ENCODE data around the gene PITHD1.

Gene PITHD1

DNA sequence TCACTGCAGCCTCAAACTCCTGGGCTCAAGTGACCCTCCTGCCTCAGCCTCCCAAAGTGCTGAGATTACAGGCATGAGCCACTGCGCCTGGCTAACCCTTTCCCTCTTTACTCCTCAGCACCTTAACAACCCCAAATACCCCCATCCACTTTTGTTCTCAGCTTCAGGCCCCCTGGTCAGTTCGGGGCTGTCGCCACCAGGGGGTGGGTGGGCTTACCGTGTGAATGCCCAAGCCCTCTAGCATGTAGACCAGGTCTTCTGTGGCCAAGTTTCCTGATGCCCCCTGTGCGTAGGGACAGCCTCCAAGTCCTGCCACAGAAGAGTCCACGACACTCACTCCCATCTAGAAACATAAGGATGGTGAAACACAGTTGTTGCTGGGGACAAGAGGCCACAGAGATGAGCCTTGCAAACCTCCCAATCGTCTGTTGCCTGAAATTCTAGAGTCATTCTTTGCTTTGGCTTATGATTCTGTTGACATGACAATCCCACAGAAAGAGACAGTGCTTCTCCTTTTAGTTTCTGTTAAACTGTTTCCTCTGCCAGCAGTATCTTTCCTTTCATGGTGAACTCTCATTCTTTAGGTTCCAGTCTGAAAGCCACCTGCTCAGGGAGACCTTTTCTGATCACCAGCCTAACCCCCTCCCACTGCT lies 26.1 kb downstream of the PITHD1 start:
- peak in 1 of 3 experiments; percentile 10 for TF ChIP-seq CTCF (IDR thresholded peaks at IDR 0.05; ENCODE audit: unreplicated experiment in 3 of 3)
- Mint-ChIP-seq H3K27ac (no peak overlapping the region), H3K4me3 (peak overlapping the region in 2 of 3 experiments; percentile 63 to 64), H3K36me3 (ENCODE audit: low read depth) (peaks cover 40% of the 10 kb centered on the region), H3K9me3 (no peaks in the 10 kb centered on the region), H3K27me3 (ENCODE audit: low read depth) (peaks cover 3% of the 10 kb centered on the region), H3K4me1 (peaks cover 5% of the 10 kb centered on the region)

GRCh38 chr1:23805025-23805424 lies 26.8 kb downstream of the PITHD1 start:
- Mint-ChIP-seq H3K27ac (no peak overlapping the region), H3K4me1 (peaks cover 5% of the 10 kb centered on the region), H3K4me3 (peak overlapping the region in 1 of 3 experiments; percentile 5), H3K36me3 (ENCODE audit: low read depth) (peaks cover 40% of the 10 kb centered on the region), H3K9me3 (no peaks in the 10 kb centered on the region), H3K27me3 (ENCODE audit: low read depth) (peaks cover 3% of the 10 kb centered on the region)
- no peak for TF ChIP-seq CTCF (IDR thresholded peaks at IDR 0.05; ENCODE audit: unreplicated experiment in 3 of 3)

- no peak for TF ChIP-seq CTCF (IDR thresholded peaks at IDR 0.05; ENCODE audit: unreplicated experiment in 3 of 3)
- H3K4me3 Mint-ChIP-seq = peak overlapping the region in 1 of 3 experiments; percentile 9
- no peaks in the 10 kb centered on the region for H3K27me3 Mint-ChIP-seq (ENCODE audit: low read depth)
- no peaks in the 10 kb centered on the region for H3K9me3 Mint-ChIP-seq
- H3K36me3 Mint-ChIP-seq (ENCODE audit: low read depth) = peaks cover 42% of the 10 kb centered on the region
- H3K4me1 Mint-ChIP-seq = peaks cover 1% of the 10 kb centered on the region
- peak overlapping the region in 1 of 3 experiments; percentile 32 for H3K27ac Mint-ChIP-seq
Measured at GRCh38 chr1:23806280-23806679, 28.1 kb downstream of the PITHD1 start.

DNA sequence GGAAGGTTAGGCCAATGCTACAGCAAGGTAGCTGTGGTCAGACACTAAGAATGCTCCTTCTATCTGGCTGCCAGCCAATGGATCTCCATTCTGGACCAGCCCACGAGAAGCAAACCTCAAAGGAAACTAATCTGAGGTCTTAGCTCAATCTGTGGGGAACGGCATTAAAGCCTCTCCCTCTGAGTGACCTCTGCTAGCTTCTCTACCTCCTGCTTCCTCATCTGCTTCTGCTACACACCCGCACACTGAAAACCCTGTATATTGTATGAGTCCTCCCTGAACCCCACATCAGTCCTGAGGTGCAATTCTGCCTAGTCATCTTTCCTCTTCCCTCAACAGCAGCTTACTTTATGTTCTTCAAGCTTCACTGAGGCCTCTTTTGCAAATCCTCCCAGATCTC lies 29.2 kb downstream of the PITHD1 start:
- peaks cover 53% of the 10 kb centered on the region for H3K36me3 Mint-ChIP-seq (ENCODE audit: low read depth)
- no peak overlapping the region for H3K4me3 Mint-ChIP-seq

GRCh38 chr1:23809751-23810171 lies 31.5 kb downstream of the PITHD1 start:
- Mint-ChIP-seq H3K4me1 (no peaks in the 10 kb centered on the region), H3K9me3 (no peaks in the 10 kb centered on the region), H3K36me3 (ENCODE audit: low read depth) (peaks cover 51% of the 10 kb centered on the region), H3K4me3 (no peak overlapping the region), H3K27ac (no peak overlapping the region), H3K27me3 (ENCODE audit: low read depth) (no peaks in the 10 kb centered on the region)
- TF ChIP-seq CTCF (IDR thresholded peaks at IDR 0.05; ENCODE audit: unreplicated experiment in 3 of 3) = peak; percentile 30 to 48 (median 38)

More for the DNA sequence above, 29.2 kb downstream of the PITHD1 start:
- Mint-ChIP-seq H3K27ac (no peak overlapping the region), H3K4me1 (no peaks in the 10 kb centered on the region), H3K27me3 (ENCODE audit: low read depth) (no peaks in the 10 kb centered on the region), H3K9me3 (no peaks in the 10 kb centered on the region)
- no peak for TF ChIP-seq CTCF (IDR thresholded peaks at IDR 0.05; ENCODE audit: unreplicated experiment in 3 of 3)
